ENCODE results near the gene BARD1.

BARD1 gene

DNA sequence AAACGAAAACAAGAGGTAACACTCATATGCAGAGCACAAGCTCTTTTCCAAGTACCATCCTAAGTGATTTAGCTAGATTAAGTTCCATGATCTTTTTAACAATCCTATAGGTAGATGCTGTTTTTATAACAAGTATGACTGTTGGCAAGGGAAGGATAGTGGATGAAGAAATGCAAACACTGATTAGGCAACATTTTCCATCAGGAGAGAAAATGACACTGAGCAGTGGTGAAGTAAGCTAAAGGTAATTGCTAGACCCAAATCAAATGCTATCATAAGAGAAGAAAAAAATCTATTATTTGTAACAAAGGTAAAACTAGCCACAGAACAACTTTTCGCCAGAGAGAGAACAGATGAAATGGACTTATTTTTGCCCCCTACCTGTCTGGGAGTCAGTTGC is 34.3 kb upstream of the BARD1 start:
- Histone ChIP-seq H3K4me3 (ENCODE audit: low read length) (no peak overlapping the region), H3K79me2 (ENCODE audit: control insufficient read depth, low read length) (no peaks in the 10 kb centered on the region), H3K27me3 (ENCODE audit: control insufficient read depth, low read length) (no peaks in the 10 kb centered on the region), H3K4me2 (ENCODE audit: low read length) (no peak overlapping the region), H3K9me2 (replicated peaks; ENCODE audit: control insufficient read depth, low read length) (no peaks in the 10 kb centered on the region), H3K9me3 (ENCODE audit: control insufficient read depth, insufficient read depth, low read length) (no peaks in the 10 kb centered on the region), H3F3A (ENCODE audit: control insufficient read depth, insufficient read depth) (no peaks in the 10 kb centered on the region), H3K27ac (ENCODE audit: low read depth, low read length) (no peak overlapping the region), H4K20me1 (ENCODE audit: control insufficient read depth, insufficient read depth, low read depth, low read length) (no peaks in the 10 kb centered on the region), H3K36me3 (ENCODE audit: control insufficient read depth, low read length) (no peaks in the 10 kb centered on the region), H3K4me1 (ENCODE audit: control insufficient read depth, low read length) (peaks cover 8% of the 10 kb centered on the region)
- no peak for TF ChIP-seq CTCF (IDR thresholded peaks at IDR 0.05; ENCODE audit: low read depth, low read length, poor library complexity, severe bottlenecking)
- no peak for TF ChIP-seq EZH2phosphoT487 (IDR thresholded peaks at IDR 0.05; ENCODE audit: borderline replicate concordance, low read length)

GRCh38 chr2:214839464-214839863 is 30.0 kb upstream of the BARD1 start:
- no peaks in the 10 kb centered on the region for H4K20me1 ChIP-seq (ENCODE audit: control insufficient read depth, insufficient read depth, low read depth, low read length)
- H3K27ac ChIP-seq (ENCODE audit: low read depth, low read length), result no peak overlapping the region
- H3K79me2 ChIP-seq (ENCODE audit: control insufficient read depth, low read length), result no peaks in the 10 kb centered on the region
- H3K36me3 ChIP-seq (ENCODE audit: control insufficient read depth, low read length), result no peaks in the 10 kb centered on the region
- H3K9me2 ChIP-seq (replicated peaks; ENCODE audit: control insufficient read depth, low read length), result no peaks in the 10 kb centered on the region
- no peaks in the 10 kb centered on the region for H3K27me3 ChIP-seq (ENCODE audit: control insufficient read depth, low read length)
- no peaks in the 10 kb centered on the region for H3F3A ChIP-seq (ENCODE audit: control insufficient read depth, insufficient read depth)
- H3K4me1 ChIP-seq (ENCODE audit: control insufficient read depth, low read length), result peaks cover 10% of the 10 kb centered on the region
- TF ChIP-seq CTCF (IDR thresholded peaks at IDR 0.05; ENCODE audit: low read depth, low read length, poor library complexity, severe bottlenecking), result no peak
- TF ChIP-seq EZH2phosphoT487 (IDR thresholded peaks at IDR 0.05; ENCODE audit: borderline replicate concordance, low read length), result no peak
- no peak overlapping the region for H3K4me3 ChIP-seq (ENCODE audit: low read length)
- no peak overlapping the region for H3K4me2 ChIP-seq (ENCODE audit: low read length)
- H3K9me3 ChIP-seq (ENCODE audit: control insufficient read depth, insufficient read depth, low read length), result no peaks in the 10 kb centered on the region

GRCh38 chr2:214837466-214837865 is 28.0 kb upstream of the BARD1 start:
- Histone ChIP-seq H3F3A (ENCODE audit: control insufficient read depth, insufficient read depth) (no peaks in the 10 kb centered on the region), H3K9me3 (ENCODE audit: control insufficient read depth, insufficient read depth, low read length) (no peaks in the 10 kb centered on the region), H4K20me1 (ENCODE audit: control insufficient read depth, insufficient read depth, low read depth, low read length) (no peaks in the 10 kb centered on the region), H3K36me3 (ENCODE audit: control insufficient read depth, low read length) (no peaks in the 10 kb centered on the region), H3K27me3 (ENCODE audit: control insufficient read depth, low read length) (no peaks in the 10 kb centered on the region), H3K9me2 (replicated peaks; ENCODE audit: control insufficient read depth, low read length) (no peaks in the 10 kb centered on the region), H3K4me3 (ENCODE audit: low read length) (no peak overlapping the region), H3K27ac (ENCODE audit: low read depth, low read length) (no peak overlapping the region), H3K4me2 (ENCODE audit: low read length) (no peak overlapping the region), H3K79me2 (ENCODE audit: control insufficient read depth, low read length) (no peaks in the 10 kb centered on the region), H3K4me1 (ENCODE audit: control insufficient read depth, low read length) (peaks cover 10% of the 10 kb centered on the region)
- no peak for TF ChIP-seq CTCF (IDR thresholded peaks at IDR 0.05; ENCODE audit: low read depth, low read length, poor library complexity, severe bottlenecking)
- no peak for TF ChIP-seq EZH2phosphoT487 (IDR thresholded peaks at IDR 0.05; ENCODE audit: borderline replicate concordance, low read length)

GRCh38 chr2:214836568-214836967 is 27.1 kb upstream of the BARD1 start:
- H3K4me2 ChIP-seq (ENCODE audit: low read length), result no peak overlapping the region
- peaks cover 10% of the 10 kb centered on the region for H3K4me1 ChIP-seq (ENCODE audit: control insufficient read depth, low read length)
- H3K36me3 ChIP-seq (ENCODE audit: control insufficient read depth, low read length), result no peaks in the 10 kb centered on the region
- TF ChIP-seq CTCF (IDR thresholded peaks at IDR 0.05; ENCODE audit: low read depth, low read length, poor library complexity, severe bottlenecking) (no peak), EZH2phosphoT487 (IDR thresholded peaks at IDR 0.05; ENCODE audit: borderline replicate concordance, low read length) (no peak)
- H3F3A ChIP-seq (ENCODE audit: control insufficient read depth, insufficient read depth), result no peaks in the 10 kb centered on the region
- no peaks in the 10 kb centered on the region for H3K27me3 ChIP-seq (ENCODE audit: control insufficient read depth, low read length)
- H3K9me2 ChIP-seq (replicated peaks; ENCODE audit: control insufficient read depth, low read length), result no peaks in the 10 kb centered on the region
- no peaks in the 10 kb centered on the region for H4K20me1 ChIP-seq (ENCODE audit: control insufficient read depth, insufficient read depth, low read depth, low read length)
- H3K79me2 ChIP-seq (ENCODE audit: control insufficient read depth, low read length), result no peaks in the 10 kb centered on the region
- no peaks in the 10 kb centered on the region for H3K9me3 ChIP-seq (ENCODE audit: control insufficient read depth, insufficient read depth, low read length)
- H3K4me3 ChIP-seq (ENCODE audit: low read length), result no peak overlapping the region
- H3K27ac ChIP-seq (ENCODE audit: low read depth, low read length), result no peak overlapping the region

Data from DOHH2 (cell line).